ENCODE data around the gene SNTG2. TPM values are rescaled to one million over a fixed set of nuclear protein-coding genes. Genes with fewer than 3 reads are reported as not detected.

Gene SNTG2
- total and polyA plus RNA-seq, 2 donors (not counting 3 experiments of a cell fraction or from before 2014, with no cell fraction given) = not detected

DNA sequence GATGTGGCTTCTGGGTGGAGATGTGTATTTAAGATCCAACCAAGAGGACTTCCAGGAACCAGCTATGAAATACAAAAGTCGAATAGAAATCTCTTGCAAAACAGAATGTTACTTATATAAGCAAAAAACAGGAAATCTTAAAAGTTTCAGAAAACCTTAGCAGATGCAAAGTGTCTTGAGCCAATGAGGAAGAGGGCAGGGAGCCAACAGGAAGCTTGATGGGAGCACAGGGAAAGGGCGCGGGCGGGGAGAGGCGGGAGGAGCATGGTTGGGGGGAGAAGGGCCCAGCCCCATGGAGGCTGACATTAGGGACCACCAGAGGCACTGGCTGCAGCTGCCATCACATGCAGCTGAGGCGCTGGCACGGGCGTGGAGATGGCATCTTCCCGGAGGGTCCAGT is 203.3 kb downstream of the SNTG2 start:
- FAIRE-seq (no peak), DNase-seq (ENCODE audit: low read depth, low spot score) (no peak)
- Histone ChIP-seq H3K27me3 (ENCODE audit: control insufficient read depth in 2 of 2, insufficient read depth in 2 of 2, low read length in 2 of 2) (no peaks in the 10 kb centered on the region), H3K27ac (ENCODE audit: insufficient read depth, low read depth, low read length) (no peak overlapping the region), H3K79me2 (ENCODE audit: control insufficient read depth, insufficient read depth, low read length) (no peaks in the 10 kb centered on the region), H3K36me3 (ENCODE audit: control insufficient read depth in 2 of 2, extremely low read depth in 1 of 2, insufficient read depth in 2 of 2, low read length in 2 of 2) (no peaks in the 10 kb centered on the region), H3K4me1 (ENCODE audit: control insufficient read depth, extremely low read depth, insufficient read depth, low read length) (no peaks in the 10 kb centered on the region), H3K4me3 (replicated peaks in 1 of 3; ENCODE audit: insufficient read depth in 1 of 3, low read depth in 1 of 3, low read length in 3 of 3) (no peak overlapping the region), H4K20me1 (replicated peaks; ENCODE audit: control insufficient read depth, extremely low read depth, insufficient read depth, low read length) (no peaks in the 10 kb centered on the region), H3K9ac (replicated peaks; ENCODE audit: extremely low read depth, insufficient read depth, low read length) (no peak overlapping the region), H3K9me1 (replicated peaks; ENCODE audit: control insufficient read depth, extremely low read depth, insufficient read depth, low read length) (no peaks in the 10 kb centered on the region), H2AFZ (ENCODE audit: low read depth, low read length) (no peak overlapping the region), H3K4me2 (ENCODE audit: insufficient read depth, low read length) (no peak overlapping the region), H3K9me3 (replicated peaks; ENCODE audit: control insufficient read depth, insufficient read depth, low read length) (peaks cover 7% of the 10 kb centered on the region)
- intact Hi-C loops (cut with micrococcal nuclease) (no loop called here), dilution Hi-C loops (cut with MboI; ENCODE audit: extremely low pct_ligation_motif_present, low sequenced_read_pairs) (no loop called here)
- BruUV-seq (replicated peaks) = no TSS peak
- CTCF ChIA-PET = no interaction called here
- POLR2A ChIA-PET = no interaction called here
- no peak for TF ChIP-seq GATA2 (IDR thresholded peaks at IDR 0.05; ENCODE audit: insufficient read depth, insufficient read length, low read depth, low read length)
- TF ChIP-seq, protein P1, sequence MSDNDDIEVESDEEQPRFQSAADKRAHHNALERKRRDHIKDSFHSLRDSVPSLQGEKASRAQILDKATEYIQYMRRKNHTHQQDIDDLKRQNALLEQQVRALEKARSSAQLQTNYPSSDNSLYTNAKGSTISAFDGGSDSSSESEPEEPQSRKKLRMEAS (IDR thresholded peaks at IDR 0.05; ENCODE audit: insufficient read depth, insufficient read length) = no peak
- no peak for TF ChIP-seq JUN (IDR thresholded peaks at IDR 0.05; ENCODE audit: borderline replicate concordance, insufficient read depth, insufficient read length, low read depth)
- no peak for TF ChIP-seq FOS (IDR thresholded peaks at IDR 0.05; ENCODE audit: borderline replicate concordance, insufficient read depth, low read length)
- no peak for TF ChIP-seq POLR2A (IDR thresholded peaks at IDR 0.05; ENCODE audit: low read depth, low read length)
- no peak for TF ChIP-seq EZH2 (IDR thresholded peaks at IDR 0.05; ENCODE audit: borderline replicate concordance, low read depth, low read length, severe bottlenecking)
- TF ChIP-seq CTCF (IDR thresholded peaks at IDR 0.05; ENCODE audit: extremely low read depth in 1 of 2, insufficient read depth in 1 of 2, low read depth in 1 of 2, low read length in 2 of 2) = no peak
- TF ChIP-seq MYC (IDR thresholded peaks at IDR 0.05; ENCODE audit: low read depth, low read length) = no peak
- TF ChIP-seq POLR2AphosphoS5 (IDR thresholded peaks at IDR 0.05; ENCODE audit: insufficient read depth, low read depth, low read length) = no peak
